ENCODE data around the gene TRMU.

- TF ChIP-seq CTCF (conservative IDR thresholded peaks at IDR 0.05) (no peak), ZFX (IDR thresholded peaks at IDR 0.05) (no peak)
Measured at GRCh38 chr22:46354993-46355305, 19.4 kb downstream of the TRMU start.
